ENCODE measurements around the gene SUPT3H. TPM values are rescaled to one million over a fixed set of nuclear protein-coding genes. Genes with fewer than 3 reads are reported as not detected.

The SUPT3H gene
- total and polyA plus RNA-seq, 5 donors = 3.1 to 4.5 (median 4.1) TPM

- Histone ChIP-seq H3K4me1 (ENCODE audit: control insufficient read depth, insufficient read depth, low read length) (no peaks in the 10 kb centered on the region), H3K27me3 (ENCODE audit: control insufficient read depth, insufficient read depth) (no peaks in the 10 kb centered on the region), H3K9me3 (ENCODE audit: control insufficient read depth, low read length) (no peaks in the 10 kb centered on the region), H3K27ac (ENCODE audit: low read length) (no peak overlapping the region), H3K4me3 (ENCODE audit: low read length) (no peak overlapping the region)
- ATAC-seq (no peak), DNase-seq (no peak)
- 63% methylated on average over 2 of the region's 2 CpGs for WGBS
- intact Hi-C loops (cut with DNase I) = no loop called here
Observed at GRCh38 chr6:44829836-44830235, 547.9 kb downstream of the SUPT3H start.

- WGBS = 76% methylated on average over 2 of the region's 2 CpGs
- Histone ChIP-seq H3K4me1 (ENCODE audit: control insufficient read depth, insufficient read depth, low read length) (no peaks in the 10 kb centered on the region), H3K4me3 (ENCODE audit: low read length) (no peak overlapping the region), H3K9me3 (ENCODE audit: control insufficient read depth, low read length) (no peaks in the 10 kb centered on the region), H3K27ac (ENCODE audit: low read length) (no peak overlapping the region), H3K27me3 (ENCODE audit: control insufficient read depth, insufficient read depth) (no peaks in the 10 kb centered on the region)
- intact Hi-C loops (cut with DNase I) = no loop called here
- no peak for ATAC-seq
- no peak for DNase-seq
Observed at GRCh38 chr6:44828780-44829179, 549.0 kb downstream of the SUPT3H start.

GRCh38 chr6:44826025-44826676 lies 551.6 kb downstream of the SUPT3H start:
- intact Hi-C loops (cut with DNase I) = no loop called here
- Histone ChIP-seq H3K27ac (ENCODE audit: low read length) (no peak overlapping the region), H3K9me3 (ENCODE audit: control insufficient read depth, low read length) (no peaks in the 10 kb centered on the region), H3K4me1 (ENCODE audit: control insufficient read depth, insufficient read depth, low read length) (no peaks in the 10 kb centered on the region), H3K4me3 (ENCODE audit: low read length) (no peak overlapping the region), H3K27me3 (ENCODE audit: control insufficient read depth, insufficient read depth) (no peaks in the 10 kb centered on the region)
- 77% methylated on average over 6 of the region's 6 CpGs for WGBS
- DNase-seq (no peak), ATAC-seq (no peak)

- no peak overlapping the region for H3K4me3 ChIP-seq (ENCODE audit: low read length)
- H3K4me1 ChIP-seq (ENCODE audit: control insufficient read depth, insufficient read depth, low read length) = no peaks in the 10 kb centered on the region
- ATAC-seq (no peak), DNase-seq (no peak)
- 95% methylated on average over 2 of the region's 2 CpGs for WGBS
- intact Hi-C loops (cut with DNase I) = no loop called here
- H3K27me3 ChIP-seq (ENCODE audit: control insufficient read depth, insufficient read depth) = no peaks in the 10 kb centered on the region
- H3K9me3 ChIP-seq (ENCODE audit: control insufficient read depth, low read length) = no peaks in the 10 kb centered on the region
- H3K27ac ChIP-seq (ENCODE audit: low read length) = no peak overlapping the region
Observed at GRCh38 chr6:44825273-44825672, 552.5 kb downstream of the SUPT3H start.

GRCh38 chr6:44824567-44824966 lies 553.2 kb downstream of the SUPT3H start:
- DNase-seq = no peak
- Histone ChIP-seq H3K4me3 (ENCODE audit: low read length) (no peak overlapping the region), H3K9me3 (ENCODE audit: control insufficient read depth, low read length) (no peaks in the 10 kb centered on the region), H3K27me3 (ENCODE audit: control insufficient read depth, insufficient read depth) (no peaks in the 10 kb centered on the region), H3K27ac (ENCODE audit: low read length) (no peak overlapping the region), H3K4me1 (ENCODE audit: control insufficient read depth, insufficient read depth, low read length) (no peaks in the 10 kb centered on the region)
- no peak for ATAC-seq
- intact Hi-C loops (cut with DNase I) = no loop called here

GRCh38 chr6:44820759-44821158 lies 557.0 kb downstream of the SUPT3H start:
- Histone ChIP-seq H3K4me3 (ENCODE audit: low read length) (no peak overlapping the region), H3K27ac (ENCODE audit: low read length) (no peak overlapping the region), H3K27me3 (ENCODE audit: control insufficient read depth, insufficient read depth) (no peaks in the 10 kb centered on the region), H3K9me3 (ENCODE audit: control insufficient read depth, low read length) (no peaks in the 10 kb centered on the region), H3K4me1 (ENCODE audit: control insufficient read depth, insufficient read depth, low read length) (no peaks in the 10 kb centered on the region)
- intact Hi-C loops (cut with DNase I) = no loop called here
- 97% methylated on average over 3 of the region's 3 CpGs for WGBS
- DNase-seq (no peak), ATAC-seq (no peak)

GRCh38 chr6:44820321-44820720 lies 557.4 kb downstream of the SUPT3H start:
- H3K27me3 ChIP-seq (ENCODE audit: control insufficient read depth, insufficient read depth) = no peaks in the 10 kb centered on the region
- DNase-seq (no peak), ATAC-seq (no peak)
- WGBS = 75% methylated on average over 2 of the region's 2 CpGs
- H3K9me3 ChIP-seq (ENCODE audit: control insufficient read depth, low read length) = no peaks in the 10 kb centered on the region
- H3K27ac ChIP-seq (ENCODE audit: low read length) = no peak overlapping the region
- intact Hi-C loops (cut with DNase I) = no loop called here
- H3K4me1 ChIP-seq (ENCODE audit: control insufficient read depth, insufficient read depth, low read length) = no peaks in the 10 kb centered on the region
- H3K4me3 ChIP-seq (ENCODE audit: low read length) = no peak overlapping the region

GRCh38 chr6:44811456-44811855 lies 566.3 kb downstream of the SUPT3H start:
- intact Hi-C loops (cut with DNase I) = no loop called here
- H3K9me3 ChIP-seq (ENCODE audit: control insufficient read depth, low read length) = no peaks in the 10 kb centered on the region

GRCh38 chr6:44809258-44809657 lies 568.5 kb downstream of the SUPT3H start:
- Histone ChIP-seq H3K9me3 (ENCODE audit: control insufficient read depth, low read length) (no peaks in the 10 kb centered on the region), H3K4me1 (ENCODE audit: control insufficient read depth, insufficient read depth, low read length) (no peaks in the 10 kb centered on the region), H3K27me3 (ENCODE audit: control insufficient read depth, insufficient read depth) (no peaks in the 10 kb centered on the region), H3K4me3 (ENCODE audit: low read length) (no peak overlapping the region), H3K27ac (ENCODE audit: low read length) (no peak overlapping the region)
- no peak for ATAC-seq
- intact Hi-C loops (cut with DNase I) = no loop called here
- 53% methylated on average over 2 of the region's 2 CpGs for WGBS
- no peak for DNase-seq

More at GRCh38 chr6:44811456-44811855, 566.3 kb downstream of the SUPT3H start:
- DNase-seq (no peak), ATAC-seq (no peak)
- Histone ChIP-seq H3K27ac (ENCODE audit: low read length) (no peak overlapping the region), H3K4me3 (ENCODE audit: low read length) (no peak overlapping the region), H3K27me3 (ENCODE audit: control insufficient read depth, insufficient read depth) (no peaks in the 10 kb centered on the region), H3K4me1 (ENCODE audit: control insufficient read depth, insufficient read depth, low read length) (no peaks in the 10 kb centered on the region)

- no peak overlapping the region for H3K4me3 ChIP-seq (ENCODE audit: low read length)
- 96% methylated on average over 5 of the region's 5 CpGs for WGBS
- ATAC-seq = no peak
- DNase-seq = no peak
- H3K27ac ChIP-seq (ENCODE audit: low read length) = no peak overlapping the region
- H3K27me3 ChIP-seq (ENCODE audit: control insufficient read depth, insufficient read depth) = no peaks in the 10 kb centered on the region
- no peaks in the 10 kb centered on the region for H3K4me1 ChIP-seq (ENCODE audit: control insufficient read depth, insufficient read depth, low read length)
- H3K9me3 ChIP-seq (ENCODE audit: control insufficient read depth, low read length) = no peaks in the 10 kb centered on the region
- intact Hi-C loops (cut with DNase I) = no loop called here
Observed at GRCh38 chr6:44808148-44808547, 569.6 kb downstream of the SUPT3H start.

GRCh38 chr6:44806656-44807055 lies 571.1 kb downstream of the SUPT3H start:
- Histone ChIP-seq H3K27ac (ENCODE audit: low read length) (no peak overlapping the region), H3K4me1 (ENCODE audit: control insufficient read depth, insufficient read depth, low read length) (no peaks in the 10 kb centered on the region), H3K27me3 (ENCODE audit: control insufficient read depth, insufficient read depth) (no peaks in the 10 kb centered on the region), H3K9me3 (ENCODE audit: control insufficient read depth, low read length) (no peaks in the 10 kb centered on the region), H3K4me3 (ENCODE audit: low read length) (no peak overlapping the region)
- intact Hi-C loops (cut with DNase I) = no loop called here
- 59% methylated on average over 5 of the region's 5 CpGs for WGBS
- DNase-seq = no peak
- ATAC-seq = no peak

GRCh38 chr6:44805238-44805846 lies 572.4 kb downstream of the SUPT3H start:
- 49% methylated on average over 7 of the region's 7 CpGs for WGBS
- intact Hi-C loops (cut with DNase I) = no loop called here
- no peak for ATAC-seq

More at GRCh38 chr6:44805238-44805846, 572.4 kb downstream of the SUPT3H start:
- Histone ChIP-seq H3K4me3 (ENCODE audit: low read length) (no peak overlapping the region), H3K4me1 (ENCODE audit: control insufficient read depth, insufficient read depth, low read length) (no peaks in the 10 kb centered on the region), H3K9me3 (ENCODE audit: control insufficient read depth, low read length) (no peaks in the 10 kb centered on the region), H3K27me3 (ENCODE audit: control insufficient read depth, insufficient read depth) (no peaks in the 10 kb centered on the region), H3K27ac (ENCODE audit: low read length) (no peak overlapping the region)
- no peak for DNase-seq
